Measurements from ENCODE around the gene NFATC2.
"Not testable (repeated sequence)": the region's sequence is repeated elsewhere in the genome, so short reads cannot be mapped to it uniquely, and the experiment has no call there.

Gene NFATC2

GRCh38 chr20:51470499-51470820, 72.1 kb downstream of the NFATC2 start:
- Histone ChIP-seq H3K9ac (no peak overlapping the region), H3K36me3 (peaks cover 83% of the 10 kb centered on the region), H3K9me3 (no peaks in the 10 kb centered on the region), H3K4me2 (no peak overlapping the region), H3K27me3 (no peaks in the 10 kb centered on the region), H3K4me1 (no peaks in the 10 kb centered on the region), H3K27ac (no peak overlapping the region), H4K20me1 (0 out of 2 replicates have a peak, but pooled peaks cover 6% of the 10 kb centered on the region), H3K4me3 (no peak overlapping the region)
- TF ChIP-seq Cebpa-rat (IDR thresholded peaks at IDR 0.05), result no peak

DNA sequence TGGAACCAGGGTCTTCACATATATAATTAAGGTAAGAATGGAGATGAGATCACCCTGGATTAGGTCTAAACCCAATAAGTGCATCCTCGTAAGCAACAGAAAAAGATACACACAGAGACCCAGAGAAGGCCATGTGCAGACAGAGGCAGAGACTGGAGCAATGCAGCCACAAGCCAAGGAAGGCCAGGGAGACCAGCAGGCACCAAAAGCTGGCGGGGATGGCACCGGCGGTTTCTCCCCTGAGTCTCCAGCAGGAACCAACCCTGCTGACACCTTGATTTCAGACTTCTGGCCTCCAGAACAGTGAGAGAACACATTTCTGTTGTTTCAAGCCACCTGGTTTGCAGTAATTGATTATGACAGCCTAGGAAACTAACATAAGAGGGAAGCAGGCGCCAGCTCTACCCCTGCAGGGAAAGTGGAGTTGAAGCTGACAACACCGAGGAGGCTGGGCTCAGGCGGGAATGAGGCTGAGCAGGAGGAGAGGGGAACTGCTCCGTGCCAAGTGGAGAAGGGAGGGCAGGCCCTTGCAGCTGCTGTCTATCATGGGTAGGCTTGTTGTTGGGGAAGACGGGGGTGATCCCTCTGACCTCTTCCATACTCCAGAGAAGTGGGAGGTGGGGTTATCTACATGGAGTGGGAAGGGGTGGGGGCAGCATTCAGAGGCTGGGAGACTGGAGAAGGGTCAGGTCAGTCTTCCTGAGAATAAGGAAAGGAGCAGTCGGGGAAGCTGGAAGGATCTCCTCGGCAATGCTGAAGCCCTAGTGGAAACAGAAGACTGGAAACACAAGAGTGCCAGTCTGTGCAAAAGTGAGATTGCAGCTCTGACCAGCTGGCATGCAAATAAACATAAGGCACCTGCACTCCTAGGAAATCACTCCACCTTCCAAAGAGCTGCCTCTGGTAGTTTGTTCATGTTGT, 72.7 kb downstream of the NFATC2 start:
- H3K27me3 ChIP-seq, result no peaks in the 10 kb centered on the region
- no peak overlapping the region for H3K27ac ChIP-seq
- no peak overlapping the region for H3K9ac ChIP-seq
- H3K9me3 ChIP-seq, result no peaks in the 10 kb centered on the region
- TF ChIP-seq Cebpa-rat (IDR thresholded peaks at IDR 0.05), result no peak
- H4K20me1 ChIP-seq, result 0 out of 2 replicates have a peak, but pooled peaks cover 6% of the 10 kb centered on the region
- no peaks in the 10 kb centered on the region for H3K4me1 ChIP-seq
- peaks cover 83% of the 10 kb centered on the region for H3K36me3 ChIP-seq
- H3K4me2 ChIP-seq, result no peak overlapping the region
- H3K4me3 ChIP-seq, result no peak overlapping the region

- Histone ChIP-seq H3K9ac (no peak overlapping the region), H3K27ac (no peak overlapping the region), H3K4me1 (no peaks in the 10 kb centered on the region), H3K4me3 (no peak overlapping the region), H3K9me3 (no peaks in the 10 kb centered on the region), H4K20me1 (0 out of 2 replicates have a peak, but pooled peaks cover 6% of the 10 kb centered on the region), H3K27me3 (no peaks in the 10 kb centered on the region), H3K36me3 (peaks cover 81% of the 10 kb centered on the region), H3K4me2 (no peak overlapping the region)
- TF ChIP-seq Cebpa-rat (IDR thresholded peaks at IDR 0.05), result no peak
These were observed 73.5 kb downstream of the NFATC2 start for GRCh38 chr20:51469046-51469445.

DNA sequence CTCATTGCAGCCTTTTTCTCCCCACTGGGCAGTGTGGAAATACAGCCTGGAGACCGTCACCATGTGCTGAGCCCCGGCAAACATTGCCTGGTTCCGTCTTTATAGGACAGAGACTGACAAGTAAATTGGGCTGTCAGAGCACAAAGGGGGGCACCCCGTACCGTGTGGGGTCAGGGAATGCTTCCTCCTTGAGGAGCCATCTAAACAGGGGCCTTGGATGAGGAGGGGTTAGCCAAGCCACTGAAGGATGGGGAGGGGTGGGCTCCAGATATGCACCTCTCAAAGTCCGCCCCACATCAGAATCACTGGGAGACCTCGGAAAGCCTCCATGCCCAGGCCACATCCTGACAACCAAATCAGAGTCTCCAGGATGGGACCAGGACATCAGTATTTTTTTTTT, 73.9 kb downstream of the NFATC2 start:
- H3K27ac ChIP-seq, result no peak overlapping the region
- H3K36me3 ChIP-seq, result peaks cover 81% of the 10 kb centered on the region
- H3K4me1 ChIP-seq, result no peaks in the 10 kb centered on the region
- 0 out of 2 replicates have a peak, but pooled peaks cover 6% of the 10 kb centered on the region for H4K20me1 ChIP-seq
- H3K4me3 ChIP-seq, result no peak overlapping the region
- no peak overlapping the region for H3K9ac ChIP-seq
- no peaks in the 10 kb centered on the region for H3K27me3 ChIP-seq
- H3K9me3 ChIP-seq, result no peaks in the 10 kb centered on the region
- no peak overlapping the region for H3K4me2 ChIP-seq
- no peak for TF ChIP-seq Cebpa-rat (IDR thresholded peaks at IDR 0.05)

DNA sequence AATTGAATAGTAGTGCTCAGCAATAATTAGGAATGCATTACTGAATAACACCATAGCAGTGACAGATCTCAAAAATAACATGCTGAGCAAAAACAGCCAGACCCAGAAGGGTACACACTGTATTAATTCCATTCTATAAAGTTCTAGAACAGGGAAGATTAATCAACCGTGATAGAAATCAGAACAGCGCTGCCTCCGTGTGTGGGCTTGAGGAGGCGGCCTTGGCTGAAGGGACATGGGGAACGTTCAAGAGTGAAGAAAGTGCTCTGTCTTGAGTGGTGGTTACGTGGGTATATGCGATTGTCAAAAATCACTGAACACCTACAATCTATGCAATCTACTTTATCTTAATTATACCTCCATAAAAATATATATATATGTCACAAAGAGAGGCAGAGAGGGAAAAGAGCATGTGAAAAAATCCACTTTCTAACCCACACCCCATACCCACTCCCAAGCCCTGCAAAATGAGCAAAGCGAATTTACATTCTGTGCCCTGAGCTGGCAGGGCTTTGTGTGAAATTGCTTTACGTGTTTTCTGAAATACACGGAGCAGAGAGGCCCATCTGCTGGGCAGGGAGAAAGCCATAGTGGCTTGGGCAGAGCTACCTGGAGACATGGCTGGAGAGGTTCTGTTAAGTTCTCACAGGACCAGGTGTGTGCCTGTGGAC, 74.4 kb downstream of the NFATC2 start:
- Histone ChIP-seq H3K4me1 (no peaks in the 10 kb centered on the region), H3K27me3 (no peaks in the 10 kb centered on the region), H3K4me3 (no peak overlapping the region), H3K27ac (no peak overlapping the region), H3K9ac (no peak overlapping the region), H3K36me3 (peaks cover 82% of the 10 kb centered on the region), H3K9me3 (no peaks in the 10 kb centered on the region), H4K20me1 (0 out of 2 replicates have a peak, but pooled peaks cover 6% of the 10 kb centered on the region), H3K4me2 (no peak overlapping the region)
- no peak for TF ChIP-seq Cebpa-rat (IDR thresholded peaks at IDR 0.05)

- no peaks in the 10 kb centered on the region for H3K9me3 ChIP-seq
- H3K4me2 ChIP-seq, result no peak overlapping the region
- H3K27me3 ChIP-seq, result no peaks in the 10 kb centered on the region
- TF ChIP-seq Cebpa-rat (IDR thresholded peaks at IDR 0.05), result no peak
- no peaks in the 10 kb centered on the region for H4K20me1 ChIP-seq
- H3K36me3 ChIP-seq, result peaks cover 80% of the 10 kb centered on the region
- peaks cover 12% of the 10 kb centered on the region for H3K4me1 ChIP-seq
- H3K9ac ChIP-seq, result no peak overlapping the region
- no peak overlapping the region for H3K27ac ChIP-seq
- no peak overlapping the region for H3K4me3 ChIP-seq
These were observed 78.5 kb downstream of the NFATC2 start for GRCh38 chr20:51463998-51464397.

GRCh38 chr20:51463560-51463959, 79.0 kb downstream of the NFATC2 start:
- Histone ChIP-seq H3K9me3 (no peaks in the 10 kb centered on the region), H4K20me1 (no peaks in the 10 kb centered on the region), H3K36me3 (peaks cover 78% of the 10 kb centered on the region), H3K4me2 (no peak overlapping the region), H3K9ac (no peak overlapping the region), H3K27me3 (no peaks in the 10 kb centered on the region), H3K4me1 (peaks cover 15% of the 10 kb centered on the region), H3K4me3 (no peak overlapping the region), H3K27ac (no peak overlapping the region)
- TF ChIP-seq Cebpa-rat (IDR thresholded peaks at IDR 0.05), result no peak

DNA sequence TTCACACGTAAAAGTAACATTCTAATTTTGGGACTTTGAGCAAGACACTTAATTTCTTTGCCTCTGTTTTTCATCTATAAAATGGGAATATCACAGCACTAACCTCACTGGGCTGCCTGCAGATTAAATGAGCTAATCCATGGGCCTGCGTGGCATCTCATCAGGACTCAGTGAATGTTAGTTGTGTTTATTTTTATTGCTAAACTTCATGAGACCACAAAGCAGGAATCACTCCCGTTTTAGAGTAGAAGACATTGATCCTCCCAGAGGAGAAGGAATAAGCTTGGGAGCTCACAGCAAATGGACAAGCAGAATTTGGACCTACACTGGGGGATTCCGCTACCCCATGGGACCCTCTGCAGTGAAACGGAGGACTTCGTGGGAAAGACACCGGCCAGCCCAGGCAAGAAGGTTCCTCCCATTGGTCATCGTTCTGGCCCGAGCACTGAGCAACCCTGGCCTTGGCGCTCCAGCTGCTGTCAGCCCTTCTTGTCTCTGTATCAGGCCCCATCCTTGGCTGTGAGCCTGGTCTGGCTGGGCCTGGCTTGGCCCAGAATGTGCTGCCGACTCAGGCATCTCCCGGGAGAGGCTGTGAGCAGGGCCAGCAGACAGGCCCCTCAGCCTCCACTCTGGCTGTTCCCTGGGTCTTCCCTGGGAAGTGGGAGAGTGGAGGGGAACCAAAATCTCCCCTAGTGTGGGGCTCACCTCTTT, 79.8 kb downstream of the NFATC2 start:
- Histone ChIP-seq H3K4me3 (no peak overlapping the region), H3K27ac (no peak overlapping the region), H3K36me3 (peaks cover 74% of the 10 kb centered on the region), H4K20me1 (0 out of 2 replicates have a peak, but pooled peaks cover 7% of the 10 kb centered on the region), H3K4me1 (peaks cover 23% of the 10 kb centered on the region), H3K9me3 (no peaks in the 10 kb centered on the region), H3K4me2 (no peak overlapping the region), H3K27me3 (no peaks in the 10 kb centered on the region), H3K9ac (no peak overlapping the region)
- no peak for TF ChIP-seq Cebpa-rat (IDR thresholded peaks at IDR 0.05)

DNA sequence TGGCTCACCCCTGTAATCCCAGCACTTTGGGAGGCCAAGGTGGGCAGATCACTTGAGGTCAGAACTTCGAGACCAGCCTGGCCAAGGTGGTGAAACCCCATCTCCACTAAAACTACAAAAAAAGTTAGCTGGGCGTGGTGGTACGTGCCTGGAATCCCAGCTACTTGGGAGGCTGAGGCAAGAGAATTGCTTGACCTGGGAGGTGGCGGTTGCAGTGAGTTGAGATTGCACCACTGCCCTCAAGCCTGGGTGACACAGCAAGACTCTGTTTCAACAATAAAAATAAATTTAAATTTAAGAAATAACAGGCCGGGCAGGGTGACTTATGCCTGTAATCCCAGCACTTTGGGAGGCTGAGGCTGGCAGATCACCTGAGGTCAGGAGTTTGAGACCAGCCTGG, 80.7 kb downstream of the NFATC2 start:
- not testable (repeated sequence) for H3K9ac ChIP-seq, H3K4me2 ChIP-seq, H3K4me3 ChIP-seq, H3K27ac ChIP-seq, H3K9me3 ChIP-seq, H3K27me3 ChIP-seq
- H3K4me1 ChIP-seq, result peaks cover 32% of the 10 kb centered on the region
- H3K36me3 ChIP-seq, result peaks cover 73% of the 10 kb centered on the region
- H4K20me1 ChIP-seq, result 0 out of 2 replicates have a peak, but pooled peaks cover 15% of the 10 kb centered on the region

Measured in BLaER1 (cell line).